ENCODE data around the gene PRKN.

The PRKN gene

DNA sequence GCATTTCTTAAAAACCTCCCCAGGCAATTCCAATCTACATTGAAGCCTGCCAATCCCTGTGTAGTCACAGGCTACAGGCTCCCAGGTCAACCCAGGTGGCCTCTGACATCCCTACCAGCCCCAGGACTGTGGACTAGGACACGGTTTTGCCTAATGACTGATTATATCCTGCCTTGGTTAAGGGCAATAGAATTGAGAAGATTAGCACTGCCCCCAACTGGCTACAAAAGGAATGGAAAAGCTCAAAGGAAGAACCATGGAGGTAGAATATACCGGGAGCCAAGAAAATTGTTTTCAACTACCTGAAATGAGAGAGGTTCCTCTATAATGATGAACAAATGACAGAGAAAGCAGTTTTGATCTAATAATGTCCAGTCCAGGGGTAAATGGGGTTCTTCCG is 1032.6 kb downstream of the PRKN start:
- Histone ChIP-seq H3K36me3 (ENCODE audit: control insufficient read depth, insufficient read depth, low read length) (no peaks in the 10 kb centered on the region), H3K4me3 (ENCODE audit: low read length) (no peak overlapping the region), H3K27ac (ENCODE audit: low read depth, low read length) (no peak overlapping the region), H3K4me1 (ENCODE audit: control insufficient read depth, insufficient read depth, low read length) (no peaks in the 10 kb centered on the region), H3K9ac (ENCODE audit: low read length) (no peak overlapping the region), H3K27me3 (ENCODE audit: control insufficient read depth, insufficient read depth, low read length) (no peaks in the 10 kb centered on the region)

DNA sequence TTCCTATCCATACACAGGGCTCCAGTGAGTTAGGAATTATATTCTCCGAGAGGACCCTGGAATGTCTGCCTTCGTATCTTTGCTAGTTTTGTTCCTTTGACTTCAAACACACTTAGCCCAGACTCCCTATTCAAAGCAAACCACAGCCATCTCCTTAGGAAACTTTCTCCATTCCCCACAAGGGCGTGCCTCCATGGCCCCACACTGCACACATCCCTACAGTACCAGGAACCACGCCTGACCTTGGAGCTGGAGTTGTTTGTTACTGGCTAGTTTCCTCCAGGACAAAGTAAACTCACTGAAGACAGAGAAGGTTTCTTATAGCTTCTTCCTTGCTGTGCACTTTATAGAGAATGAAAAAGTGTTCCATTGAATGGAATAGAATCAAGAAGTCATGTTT is 1040.9 kb downstream of the PRKN start:
- H3K27me3 ChIP-seq (ENCODE audit: control insufficient read depth, insufficient read depth, low read length): no peaks in the 10 kb centered on the region
- no peaks in the 10 kb centered on the region for H3K36me3 ChIP-seq (ENCODE audit: control insufficient read depth, insufficient read depth, low read length)
- no peak overlapping the region for H3K4me3 ChIP-seq (ENCODE audit: low read length)
- no peak overlapping the region for H3K27ac ChIP-seq (ENCODE audit: low read depth, low read length)
- no peaks in the 10 kb centered on the region for H3K4me1 ChIP-seq (ENCODE audit: control insufficient read depth, insufficient read depth, low read length)
- H3K9ac ChIP-seq (ENCODE audit: low read length): no peak overlapping the region

GRCh38 chr6:161684731-161685475 is 1042.7 kb downstream of the PRKN start:
- Histone ChIP-seq H3K27me3 (ENCODE audit: control insufficient read depth, insufficient read depth, low read length) (no peaks in the 10 kb centered on the region), H3K4me3 (ENCODE audit: low read length) (no peak overlapping the region), H3K36me3 (ENCODE audit: control insufficient read depth, insufficient read depth, low read length) (no peaks in the 10 kb centered on the region), H3K9ac (ENCODE audit: low read length) (no peak overlapping the region), H3K4me1 (ENCODE audit: control insufficient read depth, insufficient read depth, low read length) (no peaks in the 10 kb centered on the region), H3K27ac (ENCODE audit: low read depth, low read length) (no peak overlapping the region)

GRCh38 chr6:161683400-161683799 is 1044.2 kb downstream of the PRKN start:
- Histone ChIP-seq H3K9ac (ENCODE audit: low read length) (no peak overlapping the region), H3K27ac (ENCODE audit: low read depth, low read length) (no peak overlapping the region), H3K36me3 (ENCODE audit: control insufficient read depth, insufficient read depth, low read length) (no peaks in the 10 kb centered on the region), H3K4me1 (ENCODE audit: control insufficient read depth, insufficient read depth, low read length) (no peaks in the 10 kb centered on the region), H3K27me3 (ENCODE audit: control insufficient read depth, insufficient read depth, low read length) (no peaks in the 10 kb centered on the region), H3K4me3 (ENCODE audit: low read length) (no peak overlapping the region)

- H3K4me1 ChIP-seq (ENCODE audit: control insufficient read depth, insufficient read depth, low read length): no peaks in the 10 kb centered on the region
- no peak overlapping the region for H3K9ac ChIP-seq (ENCODE audit: low read length)
- no peaks in the 10 kb centered on the region for H3K36me3 ChIP-seq (ENCODE audit: control insufficient read depth, insufficient read depth, low read length)
- H3K27me3 ChIP-seq (ENCODE audit: control insufficient read depth, insufficient read depth, low read length): no peaks in the 10 kb centered on the region
- no peak overlapping the region for H3K27ac ChIP-seq (ENCODE audit: low read depth, low read length)
- H3K4me3 ChIP-seq (ENCODE audit: low read length): no peak overlapping the region
Measured at GRCh38 chr6:161682982-161683381, 1044.6 kb downstream of the PRKN start.

- H3K9ac ChIP-seq (ENCODE audit: low read length): no peak overlapping the region
- H3K4me1 ChIP-seq (ENCODE audit: control insufficient read depth, insufficient read depth, low read length): no peaks in the 10 kb centered on the region
Measured at GRCh38 chr6:161679980-161680538, 1047.5 kb downstream of the PRKN start.

DNA sequence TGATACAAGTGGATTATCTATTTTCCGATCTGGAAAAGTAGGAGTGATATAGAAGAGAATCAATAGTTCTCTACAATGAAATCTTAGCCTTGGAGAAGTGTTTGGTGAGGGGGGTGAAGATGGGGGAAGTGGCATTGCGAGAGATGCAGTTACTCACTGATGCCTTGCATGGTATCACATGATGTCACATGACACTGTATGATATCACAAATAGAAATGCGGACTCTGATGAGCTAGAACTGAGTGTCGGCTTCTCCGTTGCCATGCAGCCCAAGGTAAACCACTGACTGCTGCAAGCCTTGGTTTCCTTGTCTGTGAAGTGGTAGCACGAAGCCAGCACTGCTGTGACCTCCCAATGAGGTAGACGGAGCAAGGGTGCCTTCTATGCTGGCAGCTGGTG is 1050.4 kb downstream of the PRKN start:
- Histone ChIP-seq H3K4me1 (ENCODE audit: control insufficient read depth, insufficient read depth, low read length) (no peaks in the 10 kb centered on the region), H3K9ac (ENCODE audit: low read length) (no peak overlapping the region), H3K36me3 (ENCODE audit: control insufficient read depth, insufficient read depth, low read length) (no peaks in the 10 kb centered on the region), H3K27me3 (ENCODE audit: control insufficient read depth, insufficient read depth, low read length) (no peaks in the 10 kb centered on the region), H3K27ac (ENCODE audit: low read depth, low read length) (no peak overlapping the region), H3K4me3 (ENCODE audit: low read length) (no peak overlapping the region)

More at GRCh38 chr6:161679980-161680538, 1047.5 kb downstream of the PRKN start:
- no peaks in the 10 kb centered on the region for H3K27me3 ChIP-seq (ENCODE audit: control insufficient read depth, insufficient read depth, low read length)
- no peak overlapping the region for H3K27ac ChIP-seq (ENCODE audit: low read depth, low read length)
- no peaks in the 10 kb centered on the region for H3K36me3 ChIP-seq (ENCODE audit: control insufficient read depth, insufficient read depth, low read length)
- H3K4me3 ChIP-seq (ENCODE audit: low read length): no peak overlapping the region

- Histone ChIP-seq H3K4me3 (ENCODE audit: low read length) (no peak overlapping the region), H3K27ac (ENCODE audit: low read depth, low read length) (no peak overlapping the region), H3K27me3 (ENCODE audit: control insufficient read depth, insufficient read depth, low read length) (no peaks in the 10 kb centered on the region), H3K36me3 (ENCODE audit: control insufficient read depth, insufficient read depth, low read length) (no peaks in the 10 kb centered on the region), H3K9ac (ENCODE audit: low read length) (no peak overlapping the region), H3K4me1 (ENCODE audit: control insufficient read depth, insufficient read depth, low read length) (no peaks in the 10 kb centered on the region)
Measured at GRCh38 chr6:161676586-161676985, 1051.0 kb downstream of the PRKN start.

GRCh38 chr6:161674930-161675682 is 1052.5 kb downstream of the PRKN start:
- Histone ChIP-seq H3K36me3 (ENCODE audit: control insufficient read depth, insufficient read depth, low read length) (no peaks in the 10 kb centered on the region), H3K27ac (ENCODE audit: low read depth, low read length) (no peak overlapping the region), H3K9ac (ENCODE audit: low read length) (no peak overlapping the region), H3K4me3 (ENCODE audit: low read length) (no peak overlapping the region), H3K4me1 (ENCODE audit: control insufficient read depth, insufficient read depth, low read length) (no peaks in the 10 kb centered on the region), H3K27me3 (ENCODE audit: control insufficient read depth, insufficient read depth, low read length) (no peaks in the 10 kb centered on the region)

- H3K27ac ChIP-seq (ENCODE audit: low read depth, low read length): no peak overlapping the region
Measured at GRCh38 chr6:161673026-161673425, 1054.5 kb downstream of the PRKN start.

DNA sequence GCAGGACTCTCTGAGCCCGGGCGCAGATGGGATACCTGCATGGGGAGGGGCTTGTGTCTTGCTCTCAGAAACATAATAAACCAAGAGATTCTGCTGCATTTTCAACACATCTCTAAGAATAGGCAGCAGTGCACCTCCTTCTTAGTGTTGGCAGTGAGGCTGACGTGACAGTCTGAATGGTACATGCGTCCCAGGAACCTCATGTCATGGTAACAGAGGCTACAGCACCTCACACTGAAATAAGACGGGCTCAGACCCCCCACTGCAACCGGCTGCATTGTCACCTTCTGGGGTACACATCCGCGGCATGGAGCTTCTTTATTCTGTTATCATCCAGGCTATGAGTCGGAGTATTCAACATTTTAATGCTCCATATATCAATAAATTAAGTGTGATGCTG is 1056.4 kb downstream of the PRKN start:
- no peaks in the 10 kb centered on the region for H3K36me3 ChIP-seq (ENCODE audit: control insufficient read depth, insufficient read depth, low read length)
- H3K9ac ChIP-seq (ENCODE audit: low read length): no peak overlapping the region
- no peaks in the 10 kb centered on the region for H3K27me3 ChIP-seq (ENCODE audit: control insufficient read depth, insufficient read depth, low read length)
- H3K27ac ChIP-seq (ENCODE audit: low read depth, low read length): no peak overlapping the region
- H3K4me1 ChIP-seq (ENCODE audit: control insufficient read depth, insufficient read depth, low read length): no peaks in the 10 kb centered on the region
- no peak overlapping the region for H3K4me3 ChIP-seq (ENCODE audit: low read length)

More at GRCh38 chr6:161673026-161673425, 1054.5 kb downstream of the PRKN start:
- H3K4me1 ChIP-seq (ENCODE audit: control insufficient read depth, insufficient read depth, low read length): no peaks in the 10 kb centered on the region
- H3K4me3 ChIP-seq (ENCODE audit: low read length): no peak overlapping the region
- H3K36me3 ChIP-seq (ENCODE audit: control insufficient read depth, insufficient read depth, low read length): no peaks in the 10 kb centered on the region
- no peaks in the 10 kb centered on the region for H3K27me3 ChIP-seq (ENCODE audit: control insufficient read depth, insufficient read depth, low read length)
- H3K9ac ChIP-seq (ENCODE audit: low read length): no peak overlapping the region

DNA sequence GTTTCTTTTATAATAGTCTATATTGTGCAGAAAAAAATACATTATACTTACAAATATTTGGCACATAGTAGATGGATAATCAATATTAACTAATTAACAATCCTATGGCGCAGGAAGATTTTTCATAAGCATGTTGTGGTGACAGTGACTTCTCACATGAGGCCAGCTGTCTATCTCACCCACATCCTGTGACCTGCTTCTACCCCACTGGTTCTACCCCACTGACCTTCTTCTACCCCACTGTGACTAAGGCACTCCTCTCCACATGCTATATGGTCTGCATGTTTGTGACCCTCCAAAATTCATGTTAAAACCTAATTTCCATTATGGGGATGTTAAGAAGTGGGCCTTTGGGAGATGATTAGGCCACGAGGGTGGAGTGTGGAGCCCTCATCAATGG is 1058.9 kb downstream of the PRKN start:
- no peak overlapping the region for H3K27ac ChIP-seq (ENCODE audit: low read depth, low read length)

More for the DNA sequence above, 1058.9 kb downstream of the PRKN start:
- H3K9ac ChIP-seq (ENCODE audit: low read length): no peak overlapping the region
- H3K4me1 ChIP-seq (ENCODE audit: control insufficient read depth, insufficient read depth, low read length): no peaks in the 10 kb centered on the region
- no peaks in the 10 kb centered on the region for H3K36me3 ChIP-seq (ENCODE audit: control insufficient read depth, insufficient read depth, low read length)
- no peak overlapping the region for H3K4me3 ChIP-seq (ENCODE audit: low read length)
- H3K27me3 ChIP-seq (ENCODE audit: control insufficient read depth, insufficient read depth, low read length): no peaks in the 10 kb centered on the region
